Motor neuron (in vitro differentiated cells): ENCODE results near the gene SUSD1. TPM values are rescaled to one million over a fixed set of nuclear protein-coding genes. Genes with fewer than 3 reads are reported as not detected.

ENCODE experiments used
- ATAC-seq, 8 experiments: fragments of 200-7000 bp; cut with Tn5 transposase; replicated peaks in 6 of 8; 2 replicates each; pipeline ENCODE4 v1.8.0; 2021; ENCODE audit warnings: mild to moderate bottlenecking in 8 of 8, moderate library complexity in 8 of 8
- H3K27ac ChIP-seq, 2 donors: fragments of 250-450 bp; sonication (Bioruptor Pico); 2 replicates each; pipeline ENCODE4 v1.9.0; 2021; ENCODE audit warnings: antibody characterized with exemption in 2 of 2, mild to moderate bottlenecking in 2 of 2, moderate library complexity in 1 of 2
- H3K4me1 ChIP-seq, 2 donors: fragments of 250-450 bp; sonication (Bioruptor Pico); replicated peaks in 1 of 2; 2 replicates each; pipeline ENCODE4 v1.6.1; 2021; ENCODE audit warnings: antibody characterized with exemption in 2 of 2, mild to moderate bottlenecking in 2 of 2, moderate library complexity in 1 of 2
- H3K4me3 ChIP-seq, 5 donors: fragments of 250-450 bp; sonication (Bioruptor Pico); 2 replicates each; pipeline ENCODE4 v1.9.0; 2021; ENCODE audit warnings: antibody characterized with exemption in 5 of 5, mild to moderate bottlenecking in 5 of 5, moderate library complexity in 4 of 5
- WGBS, 10 experiments: fragments of 450-650 bp; shearing (Covaris generic); methylation state at CpG; one replicate each; pipeline ENCODE4 v1.0.0; 2022; 5-methylcytosine and 5-hydroxymethylcytosine counted together
- in situ Hi-C, 9 experiments: fragments of 400-800 bp; cut with MboI; loops; one replicate each; pipeline ENCODE4 v1.15.0; 2021; ENCODE audit warnings: low sequenced_read_pairs in 9 of 9, low pct_unique_long_range_greater_than_20kb in 2 of 9; ENCODE audit not compliant: unreplicated experiment in 9 of 9
- total RNA-seq, 8 experiments: library from RNA; unstranded; fragments of 300-600 nt; gene quantifications; 2 replicates each; pipeline versions ENCODE4 v1.2.3 to v1.2.4, GENCODE V29; 2022

The SUSD1 gene
- total RNA-seq, 8 experiments from 2014 or later: 4.9 to 15.9 (median 8.4) TPM

- in situ Hi-C loops: no loop called here
- WGBS, 10 experiments: 80 to 100% (median 92%) methylated on average over 1 to 2 of the region's 2 CpGs; no CpG with 5 or more reads in 6 of the 10 experiments
- Histone ChIP-seq H3K4me3 (no peak overlapping the region), H3K4me1 (no peaks in the 10 kb centered on the region), H3K27ac (no peak overlapping the region)
- no peak for ATAC-seq
Observed at GRCh38 chr9:112034216-112034611, 140.9 kb downstream of the SUSD1 start.

- Histone ChIP-seq H3K4me3 (no peak overlapping the region), H3K4me1 (no peaks in the 10 kb centered on the region), H3K27ac (no peak overlapping the region)
- in situ Hi-C loops: no loop called here
- 74 to 93% (median 83%) methylated on average over 4 to 8 of the region's 9 CpGs; no CpG with 5 or more reads in 1 of the 10 experiments for WGBS, 10 experiments
- no peak for ATAC-seq
Observed at GRCh38 chr9:112033237-112034215, 141.6 kb downstream of the SUSD1 start.

GRCh38 chr9:112032743-112033142 lies 142.4 kb downstream of the SUSD1 start:
- in situ Hi-C loops: no loop called here
- WGBS, 10 experiments: 67 to 100% (median 100%) methylated on average over 1 of the region's 1 CpG; no CpG with 5 or more reads in 1 of the 10 experiments
- Histone ChIP-seq H3K4me3 (no peak overlapping the region), H3K27ac (no peak overlapping the region), H3K4me1 (no peaks in the 10 kb centered on the region)
- no peak for ATAC-seq

- no peak overlapping the region for H3K27ac ChIP-seq
- no peak for ATAC-seq
- H3K4me3 ChIP-seq: no peak overlapping the region
- H3K4me1 ChIP-seq: no peaks in the 10 kb centered on the region
- in situ Hi-C loops: no loop called here
- 80 to 100% (median 88%) methylated on average over 1 to 2 of the region's 2 CpGs; no CpG with 5 or more reads in 1 of the 10 experiments for WGBS, 10 experiments
Observed at GRCh38 chr9:112032009-112032408, 143.1 kb downstream of the SUSD1 start.

GRCh38 chr9:112031400-112031799 lies 143.7 kb downstream of the SUSD1 start:
- WGBS, 10 experiments: 40 to 100% (median 70%) methylated on average over 1 to 3 of the region's 3 CpGs
- Histone ChIP-seq H3K4me1 (no peaks in the 10 kb centered on the region), H3K4me3 (no peak overlapping the region), H3K27ac (no peak overlapping the region)
- ATAC-seq: no peak
- in situ Hi-C loops: no loop called here

GRCh38 chr9:112029921-112030444 lies 145.1 kb downstream of the SUSD1 start:
- Histone ChIP-seq H3K27ac (no peak overlapping the region), H3K4me1 (no peaks in the 10 kb centered on the region), H3K4me3 (no peak overlapping the region)
- ATAC-seq: peak in 2 of 8 experiments; percentile 64 to 86
- in situ Hi-C loops: no loop called here
- 54 to 100% (median 71%) methylated on average over 1 to 3 of the region's 3 CpGs for WGBS, 10 experiments

GRCh38 chr9:112028242-112029221 lies 146.6 kb downstream of the SUSD1 start:
- in situ Hi-C loops: no loop called here
- Histone ChIP-seq H3K4me1 (no peaks in the 10 kb centered on the region), H3K27ac (no peak overlapping the region), H3K4me3 (no peak overlapping the region)
- ATAC-seq: no peak
- 54 to 96% (median 77%) methylated on average over 1 to 11 of the region's 13 CpGs; no CpG with 5 or more reads in 1 of the 10 experiments for WGBS, 10 experiments

GRCh38 chr9:112025850-112026249 lies 149.2 kb downstream of the SUSD1 start:
- Histone ChIP-seq H3K4me1 (no peaks in the 10 kb centered on the region), H3K4me3 (no peak overlapping the region), H3K27ac (no peak overlapping the region)
- no peak for ATAC-seq
- in situ Hi-C loops: no loop called here
- WGBS, 10 experiments: 80 to 100% (median 98%) methylated on average over 1 to 3 of the region's 3 CpGs; no CpG with 5 or more reads in 2 of the 10 experiments

GRCh38 chr9:112021742-112022141 lies 153.4 kb downstream of the SUSD1 start:
- WGBS, 10 experiments: 80 to 100% (median 94%) methylated on average over 1 to 2 of the region's 2 CpGs; no CpG with 5 or more reads in 6 of the 10 experiments
- Histone ChIP-seq H3K4me3 (no peak overlapping the region), H3K4me1 (no peaks in the 10 kb centered on the region), H3K27ac (no peak overlapping the region)
- in situ Hi-C loops: no loop called here
- ATAC-seq: no peak

GRCh38 chr9:112020680-112021596 lies 154.2 kb downstream of the SUSD1 start:
- Histone ChIP-seq H3K4me1 (no peaks in the 10 kb centered on the region), H3K4me3 (no peak overlapping the region), H3K27ac (no peak overlapping the region)
- in situ Hi-C loops: no loop called here
- WGBS, 10 experiments: 33 to 98% (median 76%) methylated on average over 1 to 11 of the region's 12 CpGs
- peak in 2 of 8 experiments; percentile 26 to 37 for ATAC-seq

GRCh38 chr9:112017878-112018277 lies 157.2 kb downstream of the SUSD1 start:
- H3K4me3 ChIP-seq: no peak overlapping the region
- in situ Hi-C loops: no loop called here
- no peak for ATAC-seq
- 76 to 100% (median 88%) methylated on average over 2 to 5 of the region's 5 CpGs; no CpG with 5 or more reads in 1 of the 10 experiments for WGBS, 10 experiments
- H3K27ac ChIP-seq: no peak overlapping the region
- no peaks in the 10 kb centered on the region for H3K4me1 ChIP-seq

GRCh38 chr9:112015736-112016135 lies 159.4 kb downstream of the SUSD1 start:
- in situ Hi-C loops: no loop called here
- no peak overlapping the region for H3K27ac ChIP-seq
- WGBS, 10 experiments: 20 to 100% (median 80%) methylated on average over 1 to 2 of the region's 2 CpGs; no CpG with 5 or more reads in 3 of the 10 experiments
- no peaks in the 10 kb centered on the region for H3K4me1 ChIP-seq
- H3K4me3 ChIP-seq: no peak overlapping the region
- ATAC-seq: no peak
